Retinal pigment epithelial cell (primary cell): ENCODE measurements around the gene RPTOR.

Source experiments
- DNase-seq: peaks from one replicate; pipeline ENCODE4 v3.0.0-alpha.2; 2010; ENCODE audit warnings: low read depth
- H3K4me3 ChIP-seq: 2 replicates; pipeline ENCODE4 v1.5.1; 2011; ENCODE audit warnings: mild to moderate bottlenecking, low read length, control low read depth, moderate library complexity
- CTCF ChIP-seq: conservative IDR thresholded peaks from 2 replicates; pipeline ENCODE4 v1.5.1; 2011; ENCODE audit warnings: low read depth, low read length, control low read depth, inconsistent platforms

Gene RPTOR

GRCh38 chr17:80926591-80927250, 382.1 kb downstream of the RPTOR start:
- TF ChIP-seq CTCF = no peak
- H3K4me3 ChIP-seq = no peak overlapping the region
- DNase-seq = no peak

GRCh38 chr17:80927791-80928216, 383.2 kb downstream of the RPTOR start:
- TF ChIP-seq CTCF = no peak
- no peak overlapping the region for H3K4me3 ChIP-seq
- no peak for DNase-seq

- DNase-seq = no peak
- TF ChIP-seq CTCF = no peak
- H3K4me3 ChIP-seq = no peak overlapping the region
Measured at GRCh38 chr17:80929449-80929848, 384.8 kb downstream of the RPTOR start.

GRCh38 chr17:80930335-80931279, 386.0 kb downstream of the RPTOR start:
- no peak for TF ChIP-seq CTCF
- no peak for DNase-seq
- H3K4me3 ChIP-seq = no peak overlapping the region

GRCh38 chr17:80931421-80932265, 387.0 kb downstream of the RPTOR start:
- TF ChIP-seq CTCF = no peak
- peak; percentile 29 for DNase-seq

GRCh38 chr17:80935526-80935925, 390.9 kb downstream of the RPTOR start:
- no peak overlapping the region for H3K4me3 ChIP-seq
- DNase-seq = no peak
- TF ChIP-seq CTCF = no peak

More at GRCh38 chr17:80931421-80932265, 387.0 kb downstream of the RPTOR start:
- no peak overlapping the region for H3K4me3 ChIP-seq
